H1 (cell line): ENCODE measurements around the gene ENDOV. TPM values are rescaled to one million over a fixed set of nuclear protein-coding genes. Genes with fewer than 3 reads are reported as not detected.

Experiments used
- CTCF ChIA-PET: fragments of 300-600 bp; sonication (Branson Sonifier 250); formaldehyde crosslinking; loops from one replicate; lab custom pipeline; 2021; ENCODE audit not compliant: partially characterized antibody; lab: Charles Lee
- POLR2A ChIA-PET: fragments of 300-600 bp; sonication (Branson Sonifier 250); formaldehyde crosslinking; loops from one replicate; lab custom pipeline; 2021; ENCODE audit warnings: inconsistent platforms; ENCODE audit not compliant: partially characterized antibody; lab: Charles Lee
- DNase-seq, 2 experiments: peaks; one replicate each; pipeline versions ENCODE4 v3.0.0 to v3.0.0-alpha.2; 2010 to 2022; ENCODE audit warnings: low spot score in 2 of 2, low read depth in 1 of 2, mixed read lengths in 1 of 2
- FAIRE-seq: peaks from 2 replicates; lab custom pipeline; 2011; peaks lifted over from hg19 to GRCh38; lab: Jason Lieb, UNC
- H2AFZ ChIP-seq: 2 replicates; pipeline ENCODE4 v1.8.1; 2012; ENCODE audit warnings: low read length, inconsistent platforms
- H2AK5ac ChIP-seq: 2 replicates; pipeline ENCODE4 v1.6.1; 2013; ENCODE audit warnings: low read depth, low read length
- H2BK120ac ChIP-seq: replicated peaks from 2 replicates; pipeline ENCODE3; 2013; ENCODE audit warnings: low read depth, low read length, inconsistent platforms
- H2BK12ac ChIP-seq: 2 replicates; pipeline ENCODE4 v1.6.1; 2013; ENCODE audit warnings: low read depth, low read length
- H2BK15ac ChIP-seq: 2 replicates; pipeline ENCODE4 v1.6.1; 2013; ENCODE audit warnings: low read length
- H2BK20ac ChIP-seq: 2 replicates; pipeline ENCODE4 v1.6.1; 2013; ENCODE audit warnings: low read length
- H2BK5ac ChIP-seq: 2 replicates; pipeline ENCODE4 v1.6.1; 2013; ENCODE audit warnings: low read depth, low read length
- H3K14ac ChIP-seq: 2 replicates; pipeline ENCODE4 v1.6.1; 2013; ENCODE audit warnings: inconsistent platforms; ENCODE audit not compliant: insufficient read length
- H3K18ac ChIP-seq: 2 replicates; pipeline ENCODE4 v1.6.1; 2013; ENCODE audit warnings: low read length; ENCODE audit errors: extremely low read depth
- H3K23ac ChIP-seq: 2 replicates; pipeline ENCODE4 v1.6.1; 2013; ENCODE audit warnings: inconsistent platforms; ENCODE audit not compliant: insufficient read length
- H3K23me2 ChIP-seq: 2 replicates; pipeline ENCODE4 v1.6.1; 2013; ENCODE audit warnings: low read depth, low read length
- H3K27ac ChIP-seq: 2 replicates; pipeline ENCODE4 v1.6.1; 2011; ENCODE audit warnings: low read depth, low read length, inconsistent platforms
- H3K27me3 ChIP-seq, 4 experiments: replicated peaks in 1 of 4; 1 replicate in 1 of 4; 2 replicates in 3 of 4; pipeline versions ENCODE4 v1.6.1 to v1.8.1; 2011 to 2013; ENCODE audit warnings: low read length in 3 of 4, mild to moderate bottlenecking in 3 of 4, inconsistent platforms in 2 of 4, mixed read lengths in 2 of 4, moderate library complexity in 1 of 4; ENCODE audit not compliant: control insufficient read depth in 3 of 4, insufficient read depth in 3 of 4; ENCODE audit errors: extremely low read depth in 1 of 4
- H3K36me3 ChIP-seq, 4 experiments: 2 replicates each; pipeline versions ENCODE4 v1.6.1 to v1.8.1; 2011 to 2013; ENCODE audit warnings: mild to moderate bottlenecking in 4 of 4, low read length in 3 of 4, moderate library complexity in 2 of 4, control low read depth in 1 of 4, inconsistent platforms in 1 of 4; ENCODE audit not compliant: insufficient read depth in 4 of 4, control insufficient read depth in 2 of 4
- H3K4ac ChIP-seq: replicated peaks from 2 replicates; pipeline ENCODE3; 2013; ENCODE audit warnings: low read length, low read depth, mixed read lengths, inconsistent platforms; ENCODE audit not compliant: insufficient read length
- H3K4me1 ChIP-seq, 4 experiments: replicated peaks in 1 of 4; 1 replicate in 1 of 4; 2 replicates in 3 of 4; pipeline versions ENCODE4 v1.6.1 to v1.8.1; 2011 to 2013; ENCODE audit warnings: low read length in 3 of 4, inconsistent platforms in 2 of 4, mixed read lengths in 1 of 4; ENCODE audit not compliant: insufficient read depth in 4 of 4, control insufficient read depth in 3 of 4
- H3K4me2 ChIP-seq, 2 experiments: 2 replicates each; pipeline versions ENCODE4 v1.6.1 to v1.8.1; 2011 to 2013; ENCODE audit warnings: low read depth in 2 of 2, low read length in 2 of 2, control low read depth in 1 of 2, inconsistent platforms in 1 of 2, mild to moderate bottlenecking in 1 of 2; ENCODE audit not compliant: insufficient read depth in 1 of 2
- H3K4me3 ChIP-seq, 4 experiments: fragments of 200-600, 300-600 bp in 1 of 4; sonication (generic), shearing (Covaris generic), sonication (Bioruptor Twin) in 1 of 4; 2 replicates each; pipeline versions ENCODE4 v1.5.1 to v1.8.1; 2011 to 2016; ENCODE audit warnings: low read length in 4 of 4, low read depth in 3 of 4, control low read depth in 2 of 4, inconsistent platforms in 2 of 4, mild to moderate bottlenecking in 2 of 4, mixed read lengths in 1 of 4, moderate library complexity in 1 of 4; ENCODE audit not compliant: insufficient read depth in 2 of 4; ENCODE audit errors: extremely low read depth in 1 of 4
- H3K56ac ChIP-seq: replicated peaks from 2 replicates; pipeline ENCODE3; 2013; ENCODE audit warnings: low read depth, mild to moderate bottlenecking, mixed read lengths, low read length, inconsistent platforms; ENCODE audit not compliant: insufficient read length
- H3K79me1 ChIP-seq: 2 replicates; pipeline ENCODE4 v1.6.1; 2013; ENCODE audit warnings: low read depth, low read length, control low read depth
- H3K79me2 ChIP-seq, 2 experiments: 2 replicates each; pipeline versions ENCODE4 v1.6.1 to v1.8.1; 2012 to 2013; ENCODE audit warnings: low read length in 2 of 2, mild to moderate bottlenecking in 2 of 2, inconsistent platforms in 1 of 2; ENCODE audit not compliant: insufficient read depth in 2 of 2, control insufficient read depth in 1 of 2
- H3K9ac ChIP-seq, 4 experiments: replicated peaks in 1 of 4; 1 replicate in 1 of 4; 2 replicates in 3 of 4; pipeline versions ENCODE4 v1.6.1 to v1.8.1; 2011 to 2013; ENCODE audit warnings: low read depth in 3 of 4, low read length in 3 of 4, control low read depth in 2 of 4, mild to moderate bottlenecking in 2 of 4, moderate library complexity in 2 of 4, inconsistent platforms in 1 of 4; ENCODE audit errors: extremely low read depth in 1 of 4
- H3K9me3 ChIP-seq, 2 experiments: 2 replicates each; pipeline versions ENCODE4 v1.6.1 to v1.8.1; 2012 to 2013; ENCODE audit warnings: mild to moderate bottlenecking in 2 of 2, moderate library complexity in 2 of 2, control low read depth in 1 of 2, inconsistent platforms in 1 of 2, low read depth in 1 of 2, low read length in 1 of 2, mixed read lengths in 1 of 2; ENCODE audit not compliant: insufficient read depth in 2 of 2
- H4K20me1 ChIP-seq, 2 experiments: replicated peaks in 1 of 2; 2 replicates each; pipeline versions ENCODE3 to v1.8.1; 2011 to 2013; ENCODE audit warnings: inconsistent platforms in 2 of 2, low read length in 2 of 2, mild to moderate bottlenecking in 1 of 2; ENCODE audit not compliant: insufficient read depth in 2 of 2, control insufficient read depth in 1 of 2
- H4K5ac ChIP-seq: 2 replicates; pipeline ENCODE4 v1.6.1; 2013; ENCODE audit warnings: low read length, low read depth, mixed read lengths, inconsistent platforms; ENCODE audit not compliant: insufficient read length
- H4K8ac ChIP-seq: 2 replicates; pipeline ENCODE4 v1.8.0; 2013; ENCODE audit warnings: mild to moderate bottlenecking, moderate library complexity, low read length, inconsistent platforms; ENCODE audit not compliant: insufficient read depth; ENCODE audit errors: extremely low read depth
- H4K91ac ChIP-seq: replicated peaks from 2 replicates; pipeline ENCODE3; 2013; ENCODE audit warnings: low read length, mixed read lengths, inconsistent platforms; ENCODE audit not compliant: insufficient read length
- ASH2L ChIP-seq: fragments of 200-600, 300-600 bp; sonication (generic); IDR thresholded peaks from one replicate; pipeline ENCODE4 v1.7.1; 2017; ENCODE audit warnings: low read length
- BRCA1 ChIP-seq: IDR thresholded peaks from 2 replicates; pipeline ENCODE4 v1.6.1; 2012; ENCODE audit warnings: low read depth, low read length, improper control_type of control experiment
- CBX5 ChIP-seq: fragments of 300-800, 300-1000 bp; sonication (generic); IDR thresholded peaks from 2 replicates; pipeline ENCODE4 v1.7.1; 2016; ENCODE audit warnings: antibody characterized with exemption, low read length, low read depth
- CHD1 ChIP-seq: IDR thresholded peaks from 2 replicates; pipeline ENCODE4 v1.6.1; 2012; ENCODE audit warnings: low read depth, low read length, improper control_type of control experiment
- EP300 ChIP-seq, 2 experiments: IDR thresholded peaks; 1 replicate in 1 of 2; 2 replicates in 1 of 2; pipeline ENCODE4 v1.6.1; 2011 to 2012; ENCODE audit warnings: low read depth in 2 of 2, low read length in 2 of 2, mild to moderate bottlenecking in 2 of 2, borderline replicate concordance in 1 of 2, inconsistent platforms in 1 of 2, moderate library complexity in 1 of 2
- JUND ChIP-seq: IDR thresholded peaks from 2 replicates; pipeline ENCODE4 v1.6.1; 2011; ENCODE audit warnings: mild to moderate bottlenecking, improper control_type of control experiment, low read length
- KDM4A ChIP-seq: IDR thresholded peaks from one replicate; pipeline ENCODE4 v1.7.1; 2012; ENCODE audit warnings: low read depth, mild to moderate bottlenecking, moderate library complexity, low read length, inconsistent platforms; ENCODE audit not compliant: severe bottlenecking
- RBBP5 ChIP-seq: IDR thresholded peaks from 2 replicates; pipeline ENCODE4 v1.7.1; 2012; ENCODE audit warnings: low read depth, mild to moderate bottlenecking, inconsistent platforms, low read length, moderate library complexity, borderline replicate concordance
- RXRA ChIP-seq: IDR thresholded peaks from 2 replicates; pipeline ENCODE4 v1.6.1; 2011; ENCODE audit warnings: low read depth, mild to moderate bottlenecking, low read length, moderate library complexity; ENCODE audit not compliant: insufficient read depth
- SAP30 ChIP-seq: fragments of 300-600 bp; sonication (generic); IDR thresholded peaks from 2 replicates; pipeline ENCODE4 v1.7.1; 2012; ENCODE audit warnings: low read length, moderate library complexity, mild to moderate bottlenecking, inconsistent platforms; ENCODE audit not compliant: insufficient read depth, insufficient replicate concordance
- SIN3A ChIP-seq, 2 experiments: IDR thresholded peaks in 1 of 2; conservative IDR thresholded peaks in 1 of 2; 2 replicates each; pipeline ENCODE4 v1.6.1; 2011 to 2012; ENCODE audit warnings: low read length in 2 of 2, improper control_type of control experiment in 1 of 2, low read depth in 1 of 2, mild to moderate bottlenecking in 1 of 2
- TAF1 ChIP-seq: IDR thresholded peaks from 2 replicates; pipeline ENCODE4 v1.6.1; 2011; ENCODE audit warnings: mild to moderate bottlenecking, low read depth, low read length
- TAF7 ChIP-seq: optimal IDR thresholded peaks from 2 replicates; pipeline ENCODE3; 2011; ENCODE audit warnings: low read depth, mild to moderate bottlenecking, inconsistent platforms, low read length, moderate library complexity, borderline replicate concordance
- YY1 ChIP-seq: IDR thresholded peaks from 2 replicates; pipeline ENCODE4 v1.6.1; 2011; ENCODE audit warnings: low read depth, mild to moderate bottlenecking, low read length
- WGBS, 2 experiments: shearing (Covaris generic) in 1 of 2; methylation state at CpG; one replicate each; pipeline versions ENCODE4 v1.1.6 to v1.1.7; 2013 to 2015; ENCODE audit warnings: low lambda C conversion rate in 2 of 2, mixed read lengths in 2 of 2, inconsistent platforms in 1 of 2, low coverage in 1 of 2, missing lambda C conversion rate in 1 of 2; ENCODE audit not compliant: insufficient replicate concordance in 2 of 2, insufficient coverage in 1 of 2, insufficient read length in 1 of 2; ENCODE audit errors: extremely low coverage in 1 of 2, missing lambda C conversion rate in 1 of 2; 5-methylcytosine and 5-hydroxymethylcytosine counted together
- polyA plus RNA-seq, 7 experiments: library from polyadenylated mRNA; depleted of rRNA in 3 of 7; stranded (reverse) in 5 of 7; unstranded in 2 of 7; fragments of >200 nt in 5 of 7; fragments of 200-250 nt in 2 of 7; gene quantifications; 1 replicate in 5 of 7; 2 replicates in 1 of 7; 4 replicates in 1 of 7; pipeline versions ENCODE4 v1.2.1 to v1.2.3, GENCODE V29; 2011 to 2013; ENCODE audit warnings: missing spikeins in 2 of 7, mixed read lengths in 2 of 7
- total RNA-seq: library from RNA; stranded (reverse); fragmentation: NEBNext Ultra II Directional; extraction: Animal tissue kit (Norgen Biotek cat#: 25700); gene quantifications from 2 replicates; pipeline ENCODE4 v1.2.1, GENCODE V29; 2021

ENDOV gene
- total and polyA plus RNA-seq, 2 of the 8 experiments (the other 6 are each of a cell fraction or from before 2014, with no cell fraction given) = 10.6 to 13.3 TPM

DNA sequence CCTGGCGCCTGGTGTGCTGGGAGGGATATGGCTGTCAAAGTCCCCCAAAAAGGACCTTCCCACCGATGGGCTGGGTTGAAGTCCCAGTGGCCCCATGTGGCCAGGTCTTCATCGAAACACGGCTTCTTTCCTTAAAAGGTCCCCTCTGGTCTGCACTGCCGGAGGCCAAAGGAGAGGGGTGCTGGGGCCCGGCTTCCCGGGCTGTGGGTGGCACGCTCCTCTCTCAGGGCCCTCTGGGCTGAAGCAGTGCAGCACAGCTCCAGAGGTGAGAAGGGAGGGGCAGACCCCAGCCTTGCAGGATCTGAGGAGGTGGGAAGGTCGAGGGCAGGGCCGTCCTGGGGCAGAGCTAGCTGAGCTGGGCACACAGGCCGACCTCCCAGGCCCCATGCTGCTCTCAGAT lies 54.7 kb downstream of the ENDOV start:
- Histone ChIP-seq H3K9me3 (no peaks in the 10 kb centered on the region), H3K14ac (no peak overlapping the region), H3K27ac (no peak overlapping the region), H2BK5ac (no peak overlapping the region), H2BK15ac (no peak overlapping the region), H3K36me3 (no peaks in the 10 kb centered on the region), H3K79me2 (no peaks in the 10 kb centered on the region), H2BK120ac (no peak overlapping the region), H3K27me3 (peaks cover 17 to 44% (median 38%) of the 10 kb centered on the region in 4 experiments), H3K18ac (no peak overlapping the region), H3K4me2 (no peak overlapping the region), H4K91ac (no peak overlapping the region), H2BK20ac (no peak overlapping the region), H2AK5ac (no peak overlapping the region), H3K4ac (no peak overlapping the region), H3K4me3 (no peak overlapping the region), H3K9ac (no peak overlapping the region), H3K79me1 (no peaks in the 10 kb centered on the region), H4K5ac (no peak overlapping the region), H3K23ac (no peak overlapping the region), H2BK12ac (no peak overlapping the region), H4K8ac (no peak overlapping the region), H3K4me1 (no peaks in the 10 kb centered on the region), H3K23me2 (no peaks in the 10 kb centered on the region; the same call in 1 of the 2 replicates), H3K56ac (no peak overlapping the region), H4K20me1 (peaks cover 3 to 20% of the 10 kb centered on the region in 2 experiments), H2AFZ (no peak overlapping the region)
- ChIA-PET POLR2A (no interaction called here), CTCF (interaction anchor here (0.9 to 2.3 kb wide), 6 partner anchors 9 to 430 kb away, joined by 3 to 11 read pairs (median 4); no protein-coding TSS in a partner anchor)
- no peak for FAIRE-seq
- no peak for DNase-seq
- 87% methylated on average over 11 of the region's 11 CpGs; no CpG with 5 or more reads in 1 of the 2 experiments for WGBS, 2 experiments
- TF ChIP-seq SAP30 (no peak), TAF7 (no peak), CHD1 (no peak), JUND (no peak), RBBP5 (no peak), BRCA1 (no peak), EP300 (IDR thresholded peaks at IDR 0.05; ENCODE audit: borderline replicate concordance in 1 of 2, low read depth in 2 of 2, low read length in 2 of 2) (no peak), RXRA (no peak), SIN3A (conservative IDR thresholded peaks at IDR 0.05 in 1 of 2, IDR thresholded peaks at IDR 0.05 in 1 of 2; ENCODE audit: low read depth in 1 of 2, low read length in 2 of 2) (no peak), CBX5 (no peak), YY1 (no peak), KDM4A (no peak), TAF1 (no peak), ASH2L (no peak)
